Activated T-helper 9 cell treated with anti-CD3 and anti-CD28 coated beads, Interleukin-2, amount 50 U/mL, for 16 hours (primary cell): ENCODE measurements around the gene CHST4.
"Not testable (repeated sequence)": the region's sequence is repeated elsewhere in the genome, so short reads cannot be mapped to it uniquely, and the experiment has no call there.

Source experiments
- DNase-seq: peaks from one replicate; pipeline ENCODE4 v3.0.0-alpha.2; 2020; ENCODE audit warnings: low read depth

Gene CHST4

DNA sequence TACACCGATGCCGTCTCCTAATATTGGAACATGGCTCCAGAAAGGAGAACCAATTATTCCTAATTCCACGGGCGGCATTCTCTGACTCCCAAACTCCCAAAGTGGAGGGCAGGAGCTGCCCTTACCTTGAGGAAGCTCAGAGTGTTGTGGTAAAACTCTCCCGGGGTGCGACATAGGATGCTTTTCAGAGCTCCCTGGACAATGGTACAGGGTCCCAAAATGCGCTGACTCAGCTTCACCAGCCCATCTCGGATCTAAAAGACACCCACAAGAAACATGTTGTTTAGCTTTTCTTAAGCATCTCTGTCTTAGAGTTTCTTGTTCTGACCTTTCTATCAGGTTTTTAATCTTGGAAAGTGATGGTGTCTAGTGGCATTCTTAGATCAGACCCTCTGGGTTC lies 43.9 kb downstream of the CHST4 start:
- no peak for DNase-seq

DNA sequence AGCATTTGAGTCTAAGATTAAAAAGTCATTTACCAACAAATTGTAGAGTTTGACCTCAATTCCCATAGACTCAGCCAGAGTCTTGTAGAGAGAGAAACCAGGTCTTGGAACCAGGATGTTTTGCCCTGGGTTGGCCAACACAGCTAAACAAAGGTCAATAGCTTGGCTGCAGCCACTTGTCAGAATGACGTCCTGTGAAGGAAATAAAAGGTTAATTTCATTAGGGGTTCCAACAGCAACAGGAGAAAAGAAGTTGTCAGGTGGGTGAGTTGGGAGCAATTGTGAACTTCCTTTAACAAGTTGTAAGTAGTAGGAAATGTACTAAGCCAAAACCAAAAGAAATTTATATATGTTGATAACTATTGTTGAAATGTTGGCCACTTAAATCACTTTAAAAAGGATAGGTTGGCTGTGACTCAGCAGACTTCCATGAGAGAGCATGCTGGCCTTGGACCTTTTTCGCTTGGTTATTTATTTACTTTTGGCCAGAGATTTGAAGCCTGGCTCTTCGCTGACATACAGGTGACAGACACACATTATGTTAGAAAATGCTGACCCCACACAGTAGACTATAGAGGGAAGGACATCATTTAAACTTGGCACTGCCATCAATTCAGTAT lies 46.4 kb downstream of the CHST4 start:
- no peak for DNase-seq

DNA sequence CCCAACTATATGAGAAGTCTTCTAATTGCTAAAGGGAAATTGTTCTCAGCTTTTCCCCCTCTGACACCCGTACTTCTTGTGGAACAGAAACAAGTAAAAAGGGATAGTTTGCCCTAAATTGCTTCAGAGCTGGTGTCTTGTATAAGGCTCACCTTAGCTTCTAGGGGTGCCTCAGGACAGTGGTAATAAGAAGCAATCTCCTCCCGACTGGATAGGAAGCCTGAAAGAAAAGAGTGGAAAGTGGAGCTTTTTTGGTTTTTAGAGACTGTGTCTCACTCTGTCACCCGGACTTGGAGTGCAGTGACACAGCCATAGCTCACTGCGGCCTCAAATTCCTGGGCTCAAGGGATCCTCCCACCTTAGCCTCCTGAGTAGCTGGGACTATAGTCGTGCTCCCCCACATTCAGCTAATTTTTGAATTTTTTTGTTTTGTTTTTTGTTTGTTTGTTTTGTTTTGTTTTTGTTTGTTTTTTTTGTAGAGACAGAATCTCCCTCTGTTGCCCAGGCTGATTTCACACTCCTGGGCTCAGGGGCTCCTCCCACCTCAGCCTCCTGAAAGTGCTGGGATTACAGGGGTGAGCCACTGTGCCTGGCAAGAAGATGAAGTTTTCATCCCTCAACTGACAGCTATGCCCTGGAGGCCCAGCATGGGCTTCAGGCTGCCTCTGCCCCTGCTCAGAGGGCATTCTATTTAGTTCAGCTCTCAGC lies 47.3 kb downstream of the CHST4 start:
- DNase-seq: no peak

DNA sequence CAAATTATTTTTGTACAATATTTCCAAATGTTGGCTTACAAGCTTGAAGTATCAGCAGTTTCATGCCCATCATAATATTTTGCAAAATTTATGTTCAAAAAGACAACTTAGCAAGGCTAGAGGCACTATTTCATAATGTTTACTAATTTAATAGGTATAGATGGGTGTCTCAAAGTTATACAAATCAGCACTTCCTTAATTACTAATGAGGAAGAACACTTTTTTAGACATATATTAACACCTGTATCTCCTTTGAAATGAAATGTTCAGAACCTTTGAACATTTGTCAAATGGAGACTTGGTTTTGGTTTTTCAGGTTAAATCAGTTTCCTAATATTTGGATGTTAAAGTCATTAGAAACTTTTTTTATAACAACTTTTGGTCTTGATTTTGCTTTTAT lies 48.5 kb downstream of the CHST4 start:
- no peak for DNase-seq

DNA sequence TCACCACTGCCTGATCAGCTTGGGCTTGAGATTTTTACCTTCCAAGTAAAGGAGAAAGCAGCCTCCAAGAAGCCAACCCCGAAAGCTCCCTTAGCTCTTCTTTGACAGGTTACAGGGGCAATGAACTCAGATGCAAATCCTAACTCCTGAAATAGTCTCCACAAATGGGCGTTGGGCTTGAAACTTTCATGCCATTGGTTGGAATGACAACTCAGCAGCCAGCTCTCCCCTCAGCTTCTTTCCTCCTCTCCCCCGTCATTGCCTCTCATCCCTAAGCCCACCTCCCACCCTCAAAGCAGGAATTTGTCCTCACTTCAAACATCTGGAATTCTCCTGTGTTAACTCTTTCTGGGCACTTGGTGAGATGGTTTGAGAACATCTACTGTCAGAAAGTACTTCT lies 50.7 kb downstream of the CHST4 start, which contains the start of gene TAT:
Gene TAT, minus strand, starts transcription at position 122 of the 400 bp plus-strand sequence. CDS start 677 bp downstream, outside the sequence.
- no peak for DNase-seq

DNA sequence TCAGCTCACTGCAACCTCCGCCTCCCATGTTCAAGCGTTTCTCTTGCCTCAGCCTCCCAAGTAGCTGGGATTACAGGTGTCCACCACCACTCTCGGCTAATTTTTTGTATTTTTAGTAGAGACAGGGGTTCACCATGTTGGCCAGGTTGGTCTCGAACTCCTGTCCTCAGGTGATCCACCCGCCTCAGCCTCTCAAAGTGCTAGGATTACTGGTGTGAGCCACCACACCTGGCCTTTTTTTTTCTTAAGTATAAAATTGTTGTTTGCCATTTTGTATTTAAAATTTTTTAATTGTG lies 56.3 kb downstream of the CHST4 start:
- not testable (repeated sequence) for DNase-seq

DNA sequence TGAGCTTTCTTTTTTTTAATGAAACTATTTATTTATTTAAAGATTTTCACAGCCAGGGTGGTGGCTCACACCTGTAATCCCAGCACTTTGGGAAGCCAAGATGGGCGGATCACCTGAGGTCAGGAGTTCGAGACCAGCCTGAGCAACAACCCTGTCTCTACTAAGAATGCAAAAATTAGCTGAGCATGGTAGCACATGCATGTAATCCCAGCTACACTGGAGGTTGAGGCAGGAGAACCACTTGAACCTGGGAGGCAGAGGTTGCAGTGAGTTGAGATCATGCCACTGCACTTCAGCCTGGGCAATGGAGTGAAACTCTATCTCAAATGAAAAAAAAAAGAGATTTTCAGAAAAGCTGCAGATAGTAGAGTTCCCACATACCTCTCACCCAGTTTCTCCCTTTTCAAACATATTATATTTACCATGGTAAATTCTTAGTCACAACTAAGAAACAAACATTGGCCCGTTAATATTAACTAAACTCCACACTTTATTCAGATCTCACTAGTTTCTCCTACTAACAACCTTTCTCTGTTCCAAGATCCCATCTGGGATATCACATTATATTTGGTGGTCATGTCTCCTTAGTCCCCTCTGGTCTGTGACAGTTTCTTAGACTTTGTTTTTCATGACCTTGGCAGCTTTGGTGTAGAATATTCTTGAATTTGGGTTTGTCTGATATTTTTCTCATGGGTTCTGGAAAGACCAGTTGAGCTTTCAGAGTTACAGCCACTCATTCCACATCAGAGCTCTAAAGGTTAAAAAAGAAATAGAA lies 58.5 kb downstream of the CHST4 start:
- DNase-seq: no peak

DNA sequence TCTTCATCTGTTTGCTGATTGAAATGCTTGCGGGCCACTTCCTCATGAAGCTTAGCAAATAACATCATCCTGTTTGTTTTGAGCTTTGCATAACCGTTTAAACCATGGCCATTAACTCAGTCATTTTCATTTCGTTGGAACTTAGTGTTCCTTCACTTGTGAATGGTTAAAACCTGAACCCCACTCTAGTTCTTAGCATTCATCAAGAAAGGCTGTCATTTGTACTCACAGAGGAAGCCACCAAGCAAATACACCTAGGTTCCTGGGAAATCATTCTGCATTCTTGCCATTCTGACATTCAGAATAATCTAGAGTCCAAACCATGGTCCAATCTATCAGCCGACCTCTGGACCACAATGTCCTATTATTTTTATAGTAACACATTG lies 59.1 kb downstream of the CHST4 start:
- no peak for DNase-seq
